Glomerular endothelial cell (primary cell): ENCODE measurements around the gene CNP. TPM values are rescaled to one million over a fixed set of nuclear protein-coding genes. Genes with fewer than 3 reads are reported as not detected.

Experiments
- DNase-seq: peaks from one replicate; pipeline ENCODE4 v3.0.0-alpha.2; 2011; ENCODE audit warnings: low read depth, low spot score; ENCODE audit errors: extremely low read depth
- total RNA-seq: library from RNA; depleted of rRNA; stranded (reverse); fragments of >200 nt; gene quantifications from 2 replicates; pipeline ENCODE4 v1.2.3, GENCODE V29; 2015

The CNP gene
- total RNA-seq, 1 donor from 2014 or later = 97.1 TPM

- DNase-seq = no peak
Measured at GRCh38 chr17:41971721-41972523, 5.3 kb downstream of the CNP start.

- no peak for DNase-seq
Measured at GRCh38 chr17:41972571-41973407, 6.2 kb downstream of the CNP start.

GRCh38 chr17:41973408-41973811, 6.8 kb downstream of the CNP start:
- no peak for DNase-seq

GRCh38 chr17:41974031-41974430, 7.4 kb downstream of the CNP start:
- DNase-seq = no peak

- no peak for DNase-seq
Measured at GRCh38 chr17:41974658-41975057, 8.1 kb downstream of the CNP start.

- DNase-seq = no peak
Measured at GRCh38 chr17:41975099-41976083, 8.8 kb downstream of the CNP start.

- no peak for DNase-seq
Measured at GRCh38 chr17:41976142-41976768, 9.7 kb downstream of the CNP start.

- no peak for DNase-seq
Measured at GRCh38 chr17:41977991-41978390, 11.4 kb downstream of the CNP start.

DNA sequence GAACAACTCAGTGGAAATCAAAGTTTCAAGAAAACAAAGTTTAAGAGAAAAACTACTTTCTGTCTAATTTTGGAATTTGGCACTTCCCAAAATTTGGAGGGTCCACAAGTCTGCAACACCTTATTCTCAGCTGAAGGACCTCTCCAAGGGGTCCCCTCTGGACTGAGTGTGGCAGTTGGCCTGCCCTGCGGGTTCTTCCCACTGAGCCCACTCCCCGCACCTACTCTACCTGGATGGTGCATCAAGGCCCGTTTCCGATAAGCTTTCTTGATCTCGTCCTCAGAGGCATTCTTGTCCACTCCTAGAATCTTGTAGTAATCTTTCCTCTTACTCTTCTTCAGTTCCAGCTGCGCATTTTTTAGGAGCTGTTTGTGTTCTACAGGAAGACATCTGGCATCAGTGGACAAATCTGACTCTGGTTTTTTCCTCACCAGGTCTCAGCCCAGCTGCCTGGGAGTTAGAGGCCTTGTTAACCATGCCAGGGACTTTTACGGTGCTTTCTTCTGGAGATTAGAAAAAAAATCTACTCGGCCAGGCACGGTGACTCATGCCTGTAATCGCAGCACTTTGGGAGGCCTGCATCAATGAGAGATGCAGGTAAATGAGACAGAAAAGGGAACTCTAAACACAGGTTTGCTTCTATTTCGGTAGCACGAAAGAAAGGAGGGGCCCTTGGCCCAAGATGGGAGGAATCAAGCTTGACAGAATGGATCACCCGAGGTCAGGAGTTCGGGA, 15.6 kb downstream of the CNP start:
- DNase-seq = no peak

DNA sequence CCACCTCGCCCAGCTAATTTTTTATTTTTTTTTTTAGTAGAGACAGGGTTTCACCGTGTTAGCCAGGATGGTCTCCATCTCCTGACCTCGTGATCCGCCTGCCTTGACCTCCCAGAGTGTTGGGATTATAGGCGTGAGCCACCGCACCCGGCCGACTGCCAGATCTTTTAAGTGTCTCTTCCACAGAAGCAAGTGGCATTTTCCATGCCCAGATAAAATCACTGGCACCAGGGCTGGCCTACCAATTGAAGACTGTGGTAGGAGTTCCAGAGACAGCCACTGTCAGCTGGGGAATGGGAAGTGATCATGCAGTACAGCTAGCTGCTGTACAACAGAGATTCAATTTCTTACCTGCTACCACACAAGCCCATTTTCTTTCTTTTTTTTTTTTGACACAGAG, 17.9 kb downstream of the CNP start:
- no peak for DNase-seq

- DNase-seq = no peak
Measured at GRCh38 chr17:41985919-41986318, 19.3 kb downstream of the CNP start.

DNA sequence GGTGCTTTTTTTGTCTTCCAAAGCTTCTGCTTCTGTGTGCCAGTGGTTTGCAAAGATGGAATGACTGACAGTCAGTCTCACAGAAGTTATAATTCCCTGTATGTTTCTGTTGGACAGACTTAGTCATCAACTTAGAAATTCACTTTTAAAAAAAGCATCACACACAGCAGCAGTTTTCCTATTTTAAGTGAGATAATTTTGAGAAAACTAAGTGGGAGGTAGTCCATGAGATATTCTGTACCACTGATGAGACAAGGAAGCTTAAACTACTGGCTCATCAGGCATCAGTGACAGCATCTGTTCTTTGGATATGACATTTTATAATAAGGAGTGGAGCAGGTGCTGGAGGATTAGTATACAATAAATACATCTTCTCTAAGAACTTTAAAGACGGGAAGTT, 20.0 kb downstream of the CNP start:
- DNase-seq = no peak

DNA sequence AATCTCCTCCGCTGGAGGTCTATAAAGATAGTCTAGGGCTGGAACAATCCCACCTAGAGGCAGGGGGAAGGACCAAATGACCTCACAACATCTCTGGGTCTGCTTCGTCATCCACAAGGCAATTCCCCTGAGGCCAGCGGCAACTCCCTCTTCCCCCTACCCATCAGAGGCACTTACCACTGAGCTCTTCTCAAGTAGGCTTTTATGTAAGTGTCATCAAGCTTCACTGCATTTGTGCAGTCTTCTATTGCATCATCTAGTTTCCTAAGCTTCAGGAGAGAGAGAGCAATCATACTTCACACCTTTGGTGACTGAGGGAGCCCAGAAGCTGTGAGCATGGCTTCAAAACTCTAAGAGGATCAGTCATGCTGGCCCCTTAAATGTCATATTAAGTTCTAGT, 21.0 kb downstream of the CNP start:
- no peak for DNase-seq

DNA sequence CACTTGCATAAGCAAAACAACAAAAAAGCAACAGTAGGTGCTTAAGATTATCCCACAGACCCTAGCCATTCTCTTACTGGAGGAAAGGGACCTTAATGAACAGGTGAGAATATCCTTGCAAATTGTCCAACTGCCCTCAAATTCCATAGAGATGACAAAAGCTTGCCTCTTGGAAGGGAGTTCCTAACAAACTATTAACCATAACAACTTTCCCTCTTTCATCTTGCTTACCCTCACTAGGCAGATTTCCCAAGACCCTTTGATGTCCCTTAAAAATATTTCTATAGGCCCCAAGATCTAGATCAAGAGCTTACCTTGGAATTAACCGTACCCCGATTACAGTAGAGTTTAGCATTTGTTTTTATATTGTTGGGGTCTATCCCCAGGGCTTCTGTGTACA, 21.8 kb downstream of the CNP start:
- DNase-seq = no peak

- DNase-seq = no peak
Measured at GRCh38 chr17:41989702-41990419, 23.3 kb downstream of the CNP start.

- DNase-seq = no peak
Measured at GRCh38 chr17:41992576-41992975, 26.0 kb downstream of the CNP start.

GRCh38 chr17:41996855-41997164, 30.2 kb downstream of the CNP start:
- DNase-seq = no peak

DNA sequence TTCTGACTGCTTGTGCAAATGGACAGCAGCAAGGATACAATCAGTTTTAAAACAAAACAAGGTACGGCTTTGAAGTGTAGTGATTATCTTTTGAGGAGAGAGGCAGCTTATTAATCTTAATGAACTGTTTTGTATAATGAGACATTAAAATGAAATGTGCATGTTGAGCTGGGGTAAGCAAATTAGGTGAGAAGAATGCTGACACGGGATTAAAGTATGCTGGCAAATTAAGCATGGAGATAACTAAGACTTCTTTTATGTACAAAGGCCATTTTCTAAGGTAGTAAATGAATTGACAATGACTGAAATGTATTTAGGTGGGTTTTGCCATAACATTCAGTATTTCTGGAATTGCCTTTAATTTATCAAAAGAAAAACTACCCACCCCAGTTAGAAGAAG, 31.9 kb downstream of the CNP start:
- DNase-seq = no peak

DNA sequence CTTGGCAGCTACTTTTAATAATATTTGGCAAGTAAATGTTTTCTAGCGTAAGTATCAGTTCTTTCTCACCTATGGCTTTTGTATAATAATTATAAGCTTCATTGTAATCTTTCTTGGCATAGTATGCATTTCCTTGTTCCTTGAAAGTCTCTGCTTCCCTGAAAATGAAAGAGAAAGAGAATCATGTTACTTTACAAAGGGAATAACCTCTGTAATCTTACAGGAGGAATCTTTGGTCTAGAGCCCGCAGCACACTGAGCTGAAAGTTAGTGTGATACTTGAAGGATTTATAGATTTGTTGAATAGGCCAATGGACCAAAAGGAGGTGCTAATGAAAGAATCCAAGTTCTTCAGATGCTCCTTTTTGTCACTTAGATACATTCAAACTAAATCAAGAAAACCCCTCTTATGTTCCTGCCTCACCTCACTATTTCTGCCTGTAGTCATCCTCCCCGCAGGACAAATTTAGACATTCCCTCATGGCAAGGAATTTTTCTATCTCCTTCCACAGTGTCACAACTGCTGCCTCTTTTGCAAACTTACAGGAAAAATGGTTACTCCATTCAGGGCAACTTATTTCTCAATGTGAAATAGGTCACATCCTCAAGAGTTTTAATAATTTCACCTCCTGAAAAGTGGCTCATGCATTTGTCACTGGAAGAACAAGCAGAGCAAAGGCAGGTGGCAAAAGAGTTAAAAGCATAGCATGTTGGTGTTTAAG, 34.0 kb downstream of the CNP start:
- DNase-seq = no peak
